ENCODE results near the gene FITM1.

- TF ChIP-seq FOXA1 (IDR thresholded peaks at IDR 0.05) = no peak
- no peak for TF ChIP-seq FOXM1 (IDR thresholded peaks at IDR 0.05; ENCODE audit: borderline replicate concordance)
- TF ChIP-seq BHLHE40 (IDR thresholded peaks at IDR 0.05; ENCODE audit: borderline replicate concordance) = no peak
- no peak for TF ChIP-seq ELF4 (IDR thresholded peaks at IDR 0.05)
- TF ChIP-seq ARNT (IDR thresholded peaks at IDR 0.05) = no peak
- TF ChIP-seq TARDBP (IDR thresholded peaks at IDR 0.05) = no peak
- TF ChIP-seq SP1 (IDR thresholded peaks at IDR 0.05) = no peak
- no peak for TF ChIP-seq HDGF (IDR thresholded peaks at IDR 0.05; ENCODE audit: borderline replicate concordance)
- TF ChIP-seq ZNF384 (IDR thresholded peaks at IDR 0.05) = no peak
- TF ChIP-seq, protein P1, sequence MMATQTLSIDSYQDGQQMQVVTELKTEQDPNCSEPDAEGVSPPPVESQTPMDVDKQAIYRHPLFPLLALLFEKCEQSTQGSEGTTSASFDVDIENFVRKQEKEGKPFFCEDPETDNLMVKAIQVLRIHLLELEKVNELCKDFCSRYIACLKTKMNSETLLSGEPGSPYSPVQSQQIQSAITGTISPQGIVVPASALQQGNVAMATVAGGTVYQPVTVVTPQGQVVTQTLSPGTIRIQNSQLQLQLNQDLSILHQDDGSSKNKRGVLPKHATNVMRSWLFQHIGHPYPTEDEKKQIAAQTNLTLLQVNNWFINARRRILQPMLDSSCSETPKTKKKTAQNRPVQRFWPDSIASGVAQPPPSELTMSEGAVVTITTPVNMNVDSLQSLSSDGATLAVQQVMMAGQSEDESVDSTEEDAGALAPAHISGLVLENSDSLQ (IDR thresholded peaks at IDR 0.05) = no peak
- no peak for TF ChIP-seq LEF1 (IDR thresholded peaks at IDR 0.05; ENCODE audit: borderline replicate concordance)
Measured at GRCh38 chr14:24137529-24138395, 7.3 kb downstream of the FITM1 start.
